Activated B cell treated with CpG ODN at 0.5 μM for 24 hours (primary cell): Measurements from ENCODE around the gene SECISBP2. TPM values are rescaled to one million over a fixed set of nuclear protein-coding genes. Genes with fewer than 3 reads are reported as not detected.
"Not testable (repeated sequence)": the region's sequence is repeated elsewhere in the genome, so short reads cannot be mapped to it uniquely, and the experiment has no call there.

ENCODE experiments used
- ATAC-seq: fragments of 200-7000 bp; cut with Tn5 transposase; one replicate; pipeline ENCODE4 v1.10.0; 2021; ENCODE audit warnings: low read depth, mild to moderate bottlenecking, moderate library complexity
- CTCF ChIA-PET: fragments of 350-600 bp; sonication (Branson Sonifier 250); formaldehyde crosslinking; loops from one replicate; lab custom pipeline; 2021; ENCODE audit warnings: antibody characterized with exemption; lab: Charles Lee
- POLR2A ChIA-PET: fragments of 350-600 bp; sonication (Branson Sonifier 250); formaldehyde crosslinking; loops from one replicate; lab custom pipeline; 2021; ENCODE audit warnings: antibody characterized with exemption; lab: Charles Lee
- DNase-seq: peaks from one replicate; pipeline ENCODE4 v3.0.0; 2022
- H3K27ac Mint-ChIP-seq: one replicate; pipeline ENCODE4 v1.8.0; 2020; ENCODE audit warnings: mixed read lengths
- H3K27me3 Mint-ChIP-seq: one replicate; pipeline ENCODE4 v1.8.0; 2021; ENCODE audit warnings: mixed read lengths
- H3K36me3 Mint-ChIP-seq: one replicate; pipeline ENCODE4 v1.8.0; 2021; ENCODE audit warnings: low read depth, mixed read lengths
- H3K4me1 Mint-ChIP-seq: one replicate; pipeline ENCODE4 v1.8.0; 2021; ENCODE audit warnings: mixed read lengths
- H3K4me3 Mint-ChIP-seq: one replicate; pipeline ENCODE4 v1.8.0; 2020; ENCODE audit warnings: mild to moderate bottlenecking, mixed read lengths
- H3K9me3 Mint-ChIP-seq: one replicate; pipeline ENCODE4 v1.8.0; 2020; ENCODE audit warnings: mixed read lengths
- intact Hi-C: fragments of 100-400 bp; cut with micrococcal nuclease; formaldehyde crosslinking; loops from one replicate; pipeline ENCODE4 v1.15.1; 2024
- total RNA-seq: library from RNA; stranded (reverse); gene quantifications from 2 replicates; pipeline ENCODE4 v1.2.3, GENCODE V29; 2022
- TF ChIP-seq, protein P1 (sequence below): fragments of 200-600 bp; IDR thresholded peaks from one replicate; pipeline ENCODE4 v1.8.0; 2022; ENCODE audit warnings: antibody characterized with exemption, mild to moderate bottlenecking

Gene SECISBP2
- total RNA-seq, 1 donor from 2014 or later = 97.1 TPM

DNA sequence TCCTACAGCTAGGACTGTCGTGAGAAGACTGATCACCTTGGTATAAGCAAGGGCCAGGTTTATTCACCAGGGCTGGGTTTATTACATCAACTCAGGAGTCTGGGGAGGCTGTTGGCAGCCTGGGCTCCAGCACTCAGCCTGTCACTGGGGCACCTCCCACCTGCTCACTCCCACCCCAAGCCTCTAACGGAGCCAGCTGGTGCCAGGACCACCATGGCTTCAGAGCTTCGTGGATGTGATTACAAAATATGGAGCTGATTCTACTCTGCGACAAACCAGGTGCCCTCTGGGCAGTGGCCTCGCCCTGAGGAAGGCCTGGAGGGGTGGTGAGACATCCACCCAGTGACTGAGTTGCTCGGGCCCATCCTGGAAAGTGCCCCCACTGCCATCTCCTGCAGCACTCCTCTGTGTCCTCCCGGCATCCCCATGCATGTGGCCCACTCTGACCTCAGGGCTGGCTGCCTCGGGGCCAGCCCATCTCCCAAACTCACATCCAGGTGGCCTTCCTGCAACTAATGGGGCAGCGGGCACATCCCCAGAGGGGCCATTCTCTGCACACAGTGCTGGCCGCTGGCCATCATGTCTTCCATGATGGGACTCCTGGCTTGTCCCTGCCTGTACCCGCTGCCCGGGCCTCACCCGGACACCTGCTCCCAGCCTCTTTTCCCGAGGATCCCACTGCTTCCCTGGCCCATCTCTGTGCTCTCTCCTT, 49.6 kb downstream of the SECISBP2 start:
- CTCF ChIA-PET = no interaction called here
- TF ChIP-seq, protein P1, sequence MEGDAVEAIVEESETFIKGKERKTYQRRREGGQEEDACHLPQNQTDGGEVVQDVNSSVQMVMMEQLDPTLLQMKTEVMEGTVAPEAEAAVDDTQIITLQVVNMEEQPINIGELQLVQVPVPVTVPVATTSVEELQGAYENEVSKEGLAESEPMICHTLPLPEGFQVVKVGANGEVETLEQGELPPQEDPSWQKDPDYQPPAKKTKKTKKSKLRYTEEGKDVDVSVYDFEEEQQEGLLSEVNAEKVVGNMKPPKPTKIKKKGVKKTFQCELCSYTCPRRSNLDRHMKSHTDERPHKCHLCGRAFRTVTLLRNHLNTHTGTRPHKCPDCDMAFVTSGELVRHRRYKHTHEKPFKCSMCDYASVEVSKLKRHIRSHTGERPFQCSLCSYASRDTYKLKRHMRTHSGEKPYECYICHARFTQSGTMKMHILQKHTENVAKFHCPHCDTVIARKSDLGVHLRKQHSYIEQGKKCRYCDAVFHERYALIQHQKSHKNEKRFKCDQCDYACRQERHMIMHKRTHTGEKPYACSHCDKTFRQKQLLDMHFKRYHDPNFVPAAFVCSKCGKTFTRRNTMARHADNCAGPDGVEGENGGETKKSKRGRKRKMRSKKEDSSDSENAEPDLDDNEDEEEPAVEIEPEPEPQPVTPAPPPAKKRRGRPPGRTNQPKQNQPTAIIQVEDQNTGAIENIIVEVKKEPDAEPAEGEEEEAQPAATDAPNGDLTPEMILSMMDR = no peak
- no peak overlapping the region for H3K4me3 Mint-ChIP-seq
- POLR2A ChIA-PET = no interaction called here
- DNase-seq (no peak), ATAC-seq (no peak)
- H3K27me3 Mint-ChIP-seq = no peaks in the 10 kb centered on the region
- H3K27ac Mint-ChIP-seq = no peak overlapping the region
- intact Hi-C loops = no loop called here
- H3K4me1 Mint-ChIP-seq = peaks cover 3% of the 10 kb centered on the region
- no peaks in the 10 kb centered on the region for H3K36me3 Mint-ChIP-seq
- H3K9me3 Mint-ChIP-seq = no peaks in the 10 kb centered on the region

DNA sequence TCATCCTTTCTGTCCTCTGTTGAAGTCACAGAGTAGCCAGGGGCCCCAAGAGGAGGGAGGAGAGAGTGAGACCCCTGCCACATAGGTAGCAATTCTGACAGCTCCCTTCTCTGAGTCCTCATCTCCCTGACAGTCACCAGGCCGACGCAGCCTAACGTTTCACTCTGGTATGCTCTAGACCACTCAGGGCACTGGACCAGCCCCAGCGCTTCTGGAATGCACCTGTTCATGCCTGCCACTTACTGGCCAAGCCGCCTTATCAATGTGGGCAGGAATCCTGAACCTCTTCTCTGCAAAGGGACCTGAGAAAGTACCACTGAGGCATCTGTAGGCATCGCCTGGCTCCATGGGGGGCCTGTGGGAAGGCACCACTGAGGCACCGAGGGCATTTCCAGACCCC, 50.2 kb downstream of the SECISBP2 start:
- ChIA-PET CTCF (no interaction called here), POLR2A (no interaction called here)
- H3K36me3 Mint-ChIP-seq = no peaks in the 10 kb centered on the region
- ATAC-seq (no peak), DNase-seq (no peak)
- H3K4me3 Mint-ChIP-seq = no peak overlapping the region
- no peaks in the 10 kb centered on the region for H3K27me3 Mint-ChIP-seq
- no peaks in the 10 kb centered on the region for H3K9me3 Mint-ChIP-seq
- H3K4me1 Mint-ChIP-seq = peaks cover 6% of the 10 kb centered on the region
- TF ChIP-seq, protein P1 = no peak
- H3K27ac Mint-ChIP-seq = no peak overlapping the region
- intact Hi-C loops = no loop called here

DNA sequence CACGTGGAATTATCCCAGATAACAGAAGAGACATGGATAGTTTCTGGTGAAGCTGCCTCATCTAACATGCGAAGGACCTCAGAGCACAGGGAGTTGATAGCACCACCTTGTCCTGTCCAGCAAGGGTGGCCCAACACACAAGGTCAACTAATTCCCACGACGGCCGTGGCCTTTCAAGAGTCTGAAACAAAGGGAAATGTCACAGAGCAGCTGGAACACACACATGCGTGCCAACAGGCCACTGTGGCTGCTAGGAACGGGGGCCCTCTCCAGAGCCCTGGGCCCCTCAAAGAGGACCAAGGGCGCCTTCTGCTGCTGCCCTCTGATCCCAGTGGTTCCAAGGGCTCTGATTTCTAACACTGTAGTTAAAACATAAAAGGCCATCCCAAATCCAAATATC, 50.7 kb downstream of the SECISBP2 start:
- DNase-seq (no peak), ATAC-seq (no peak)
- TF ChIP-seq, protein P1 = no peak
- Mint-ChIP-seq H3K36me3 (no peaks in the 10 kb centered on the region), H3K27me3 (no peaks in the 10 kb centered on the region), H3K9me3 (no peaks in the 10 kb centered on the region), H3K4me3 (no peak overlapping the region), H3K4me1 (peaks cover 8% of the 10 kb centered on the region), H3K27ac (no peak overlapping the region)
- CTCF ChIA-PET = interaction anchor here (0.8 kb wide), 1 partner anchor 60 kb away, joined by 3 read pairs; no protein-coding TSS in a partner anchor
- intact Hi-C loops = no loop called here
- POLR2A ChIA-PET = no interaction called here

DNA sequence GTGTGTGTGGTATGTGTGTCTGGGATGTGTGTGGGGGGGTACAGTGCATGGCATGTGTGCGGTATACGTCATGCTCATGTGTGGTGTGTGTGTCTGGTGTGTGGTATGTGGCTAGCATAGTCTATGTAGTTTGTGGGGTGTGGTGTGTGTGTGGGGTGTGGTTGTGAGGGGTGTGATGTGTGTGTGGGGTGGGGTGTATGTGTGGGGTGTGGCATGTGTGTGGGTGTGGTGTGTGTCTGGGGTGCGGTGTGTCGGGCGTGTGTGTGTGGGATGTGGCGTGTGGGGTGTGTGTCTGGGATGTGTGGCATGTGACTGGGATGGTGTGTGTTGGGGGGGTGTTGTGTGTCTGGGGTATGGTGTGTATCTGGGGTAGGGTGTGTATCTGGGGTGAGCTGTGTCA, 52.3 kb downstream of the SECISBP2 start:
- intact Hi-C loops = loop anchor here (5.0 kb wide), 1 partner anchor 37 kb away; no protein-coding TSS in a partner anchor
- H3K27me3 Mint-ChIP-seq = no peaks in the 10 kb centered on the region
- ChIA-PET POLR2A (no interaction called here), CTCF (no interaction called here)
- DNase-seq = no peak
- TF ChIP-seq, protein P1 = no peak
- H3K9me3 Mint-ChIP-seq = no peaks in the 10 kb centered on the region
- no peak overlapping the region for H3K27ac Mint-ChIP-seq
- ATAC-seq = no peak
- H3K4me3 Mint-ChIP-seq = no peak overlapping the region
- H3K4me1 Mint-ChIP-seq = peaks cover 23% of the 10 kb centered on the region
- peaks cover 1% of the 10 kb centered on the region for H3K36me3 Mint-ChIP-seq

DNA sequence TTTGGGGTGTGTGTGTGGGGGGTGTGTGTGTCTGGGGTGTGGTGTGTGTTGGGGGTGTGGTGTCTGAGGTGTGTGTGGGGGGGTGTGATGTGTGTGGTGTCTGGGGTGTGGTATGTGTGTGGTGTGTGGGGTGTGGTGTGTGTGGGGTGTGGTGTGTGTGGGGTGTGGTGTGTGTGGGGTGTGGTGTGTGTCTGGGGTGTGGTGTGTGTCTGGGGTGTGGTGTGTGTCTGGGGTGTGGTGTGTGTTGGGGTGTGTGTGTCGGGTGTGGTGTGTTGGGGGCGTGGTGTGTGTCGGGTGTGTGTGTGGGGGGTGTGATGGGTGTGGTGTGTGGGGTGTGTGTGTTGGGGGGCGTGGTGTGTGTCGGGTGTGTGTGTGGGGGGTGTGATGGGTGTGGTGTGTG, 53.5 kb downstream of the SECISBP2 start:
- CTCF ChIA-PET, POLR2A ChIA-PET: not testable (repeated sequence)

More for the DNA sequence above, 53.5 kb downstream of the SECISBP2 start:
- not testable (repeated sequence) for H3K27me3 Mint-ChIP-seq, ATAC-seq, H3K4me3 Mint-ChIP-seq, H3K9me3 Mint-ChIP-seq, DNase-seq, H3K27ac Mint-ChIP-seq, H3K36me3 Mint-ChIP-seq
- H3K4me1 Mint-ChIP-seq = peaks cover 28% of the 10 kb centered on the region
- intact Hi-C loops = loop anchor here (5.0 kb wide), 1 partner anchor 36 kb away; no protein-coding TSS in a partner anchor
